Astrocyte (in vitro differentiated cells and primary cell): ENCODE data around the gene TUBA3C.

Experiments used
- EZH2 ChIP-seq: IDR thresholded peaks from 2 replicates; pipeline ENCODE4 v1.6.1; 2012; ENCODE audit warnings: mild to moderate bottlenecking, low read length, inconsistent platforms; ENCODE audit not compliant: insufficient read depth
- TF ChIP-seq, protein P1 (sequence below): IDR thresholded peaks from 2 replicates; pipeline ENCODE4 v1.5.1; 2011; ENCODE audit warnings: low read depth, mild to moderate bottlenecking, inconsistent platforms, low read length, moderate library complexity; ENCODE audit not compliant: insufficient read depth

DNA sequence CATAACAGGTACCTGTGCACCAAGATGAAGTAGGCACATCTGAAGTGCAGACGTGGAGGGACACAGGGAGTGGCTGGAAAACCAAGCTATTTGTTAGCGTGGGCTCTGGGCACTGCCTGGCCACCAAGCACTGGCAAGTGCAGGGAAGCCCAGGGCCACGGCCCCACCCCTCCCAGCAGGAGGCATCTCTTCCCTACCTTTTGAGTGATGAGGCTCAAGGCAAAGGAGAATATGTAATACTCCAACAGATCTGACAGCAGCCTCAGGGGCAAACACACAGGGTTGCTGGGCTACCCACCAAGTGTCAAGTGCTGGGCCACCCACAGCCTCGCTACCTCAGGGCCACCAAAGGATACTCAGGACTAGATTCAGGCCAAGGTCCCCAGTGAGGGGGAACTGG is 11.6 kb downstream of the TUBA3C start:
- TF ChIP-seq EZH2: no peak
- TF ChIP-seq, protein P1, sequence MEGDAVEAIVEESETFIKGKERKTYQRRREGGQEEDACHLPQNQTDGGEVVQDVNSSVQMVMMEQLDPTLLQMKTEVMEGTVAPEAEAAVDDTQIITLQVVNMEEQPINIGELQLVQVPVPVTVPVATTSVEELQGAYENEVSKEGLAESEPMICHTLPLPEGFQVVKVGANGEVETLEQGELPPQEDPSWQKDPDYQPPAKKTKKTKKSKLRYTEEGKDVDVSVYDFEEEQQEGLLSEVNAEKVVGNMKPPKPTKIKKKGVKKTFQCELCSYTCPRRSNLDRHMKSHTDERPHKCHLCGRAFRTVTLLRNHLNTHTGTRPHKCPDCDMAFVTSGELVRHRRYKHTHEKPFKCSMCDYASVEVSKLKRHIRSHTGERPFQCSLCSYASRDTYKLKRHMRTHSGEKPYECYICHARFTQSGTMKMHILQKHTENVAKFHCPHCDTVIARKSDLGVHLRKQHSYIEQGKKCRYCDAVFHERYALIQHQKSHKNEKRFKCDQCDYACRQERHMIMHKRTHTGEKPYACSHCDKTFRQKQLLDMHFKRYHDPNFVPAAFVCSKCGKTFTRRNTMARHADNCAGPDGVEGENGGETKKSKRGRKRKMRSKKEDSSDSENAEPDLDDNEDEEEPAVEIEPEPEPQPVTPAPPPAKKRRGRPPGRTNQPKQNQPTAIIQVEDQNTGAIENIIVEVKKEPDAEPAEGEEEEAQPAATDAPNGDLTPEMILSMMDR: no peak
